ENCODE measurements around the gene COG4.
"Not testable (repeated sequence)": the region's sequence is repeated elsewhere in the genome, so short reads cannot be mapped to it uniquely, and the experiment has no call there.

Gene COG4

GRCh38 chr16:70454222-70455034 is 68.9 kb downstream of the COG4 start, which contains the start of gene FCSK:
TSS of gene FCSK (plus strand) at chr16:70454595. CDS start at chr16:70463191, 8,596 bp downstream.
- DNase-seq (ENCODE audit: low read depth) = peak; percentile 49

- DNase-seq (ENCODE audit: low read depth) = no peak
These were observed 69.5 kb downstream of the COG4 start for GRCh38 chr16:70453892-70454221.

GRCh38 chr16:70453117-70453891 is 70.0 kb downstream of the COG4 start:
- DNase-seq (ENCODE audit: low read depth) = no peak

DNA sequence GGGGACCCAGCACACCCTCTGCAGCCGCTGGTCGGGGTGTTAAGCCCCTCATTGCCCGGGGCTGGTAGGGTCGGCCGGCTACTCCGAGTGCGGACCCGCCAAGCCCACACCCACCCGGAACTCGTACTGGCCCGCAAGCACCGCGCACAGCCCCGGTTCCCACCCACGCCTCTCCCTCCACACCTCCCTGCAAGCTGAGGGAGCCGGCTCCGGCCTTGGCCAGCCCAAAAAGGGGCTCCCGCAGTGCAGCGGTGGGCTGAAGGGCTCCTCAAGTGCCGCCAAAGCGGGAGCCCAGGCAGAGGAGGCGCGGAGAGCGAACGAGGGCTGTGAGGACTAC is 72.4 kb downstream of the COG4 start:
- not testable (repeated sequence) for DNase-seq (ENCODE audit: low read depth)

DNA sequence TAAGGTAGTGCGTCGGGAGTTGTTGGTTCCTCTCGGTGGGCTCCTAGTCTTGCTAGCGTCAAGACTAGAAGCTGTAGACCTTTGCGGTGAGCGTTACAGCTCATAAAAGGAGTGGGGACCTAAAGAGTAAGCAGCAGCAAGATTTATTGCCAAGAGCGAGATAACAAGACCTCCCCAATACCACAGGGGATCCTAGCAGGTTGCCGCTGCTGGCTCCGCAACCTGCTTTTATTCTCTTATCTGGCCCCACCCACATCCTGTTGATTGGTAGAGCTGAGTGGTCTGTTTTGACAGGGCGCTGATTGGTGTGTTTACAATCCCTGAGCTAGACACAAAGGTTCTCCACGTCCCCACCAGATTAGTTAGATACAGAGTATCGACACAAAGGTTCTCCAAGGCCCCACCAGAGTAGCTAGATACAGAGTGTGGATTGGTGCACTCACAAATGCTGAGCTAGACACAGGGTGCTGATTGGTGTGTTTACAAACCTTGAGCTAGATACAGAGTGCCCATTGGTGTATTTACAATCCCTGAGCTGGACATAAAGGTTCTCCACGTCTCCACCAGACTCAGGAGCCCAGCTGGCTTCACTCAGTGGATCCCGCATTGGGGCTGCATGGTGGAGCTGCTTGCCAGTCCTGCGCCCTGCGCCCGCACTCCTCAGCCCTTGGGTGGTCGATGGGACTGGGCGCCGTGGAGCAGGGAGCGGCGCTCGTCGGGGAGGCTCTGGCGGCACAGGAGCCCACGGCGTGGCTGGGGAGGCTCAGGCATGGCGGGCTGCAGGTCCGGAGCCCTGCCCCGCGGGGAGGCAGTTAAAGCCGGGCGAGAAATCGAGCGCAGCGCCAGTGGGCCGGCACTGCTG is 73.0 kb downstream of the COG4 start:
- DNase-seq (ENCODE audit: low read depth) = not testable (repeated sequence)

- DNase-seq (ENCODE audit: low read depth) = no peak
These were observed 75.3 kb downstream of the COG4 start for GRCh38 chr16:70448075-70448474.

DNA sequence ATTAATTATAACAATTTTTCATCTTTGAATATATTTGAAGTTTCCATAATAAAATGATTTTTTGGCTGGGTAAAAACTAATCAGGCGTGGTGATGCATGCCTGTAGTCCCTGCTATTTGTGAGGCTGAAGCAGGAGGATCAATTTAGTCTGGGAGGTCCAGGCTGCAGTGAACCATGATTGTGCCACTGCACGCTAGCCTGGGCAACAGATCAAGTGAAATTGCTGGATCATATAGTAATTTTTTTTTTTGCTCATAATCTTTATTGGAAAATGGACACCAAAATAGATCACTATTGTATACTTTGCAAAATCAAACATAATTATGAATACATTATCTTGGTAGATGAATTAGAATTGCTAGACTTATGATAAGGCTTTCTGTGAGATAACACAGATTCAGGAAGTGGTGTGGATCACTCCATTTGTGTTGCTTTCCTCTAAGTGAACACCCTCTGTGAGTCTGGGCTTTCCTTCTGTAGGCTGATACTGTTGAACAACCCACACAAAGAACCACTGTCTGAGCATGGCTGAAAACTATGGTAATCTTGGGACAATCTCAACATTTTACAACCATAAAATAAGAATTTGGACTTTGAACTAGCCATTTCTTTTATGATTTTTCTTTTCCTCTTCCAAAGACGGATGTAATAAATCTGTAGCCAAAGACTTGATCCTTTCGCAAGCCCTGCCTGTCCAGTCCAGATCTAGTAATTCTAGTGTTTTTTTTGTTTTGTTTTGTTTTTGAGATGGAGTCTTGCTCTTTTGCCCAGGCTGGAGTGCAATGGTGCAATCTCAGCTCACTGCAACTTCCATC is 78.9 kb downstream of the COG4 start:
- no peak for DNase-seq (ENCODE audit: low read depth)

DNA sequence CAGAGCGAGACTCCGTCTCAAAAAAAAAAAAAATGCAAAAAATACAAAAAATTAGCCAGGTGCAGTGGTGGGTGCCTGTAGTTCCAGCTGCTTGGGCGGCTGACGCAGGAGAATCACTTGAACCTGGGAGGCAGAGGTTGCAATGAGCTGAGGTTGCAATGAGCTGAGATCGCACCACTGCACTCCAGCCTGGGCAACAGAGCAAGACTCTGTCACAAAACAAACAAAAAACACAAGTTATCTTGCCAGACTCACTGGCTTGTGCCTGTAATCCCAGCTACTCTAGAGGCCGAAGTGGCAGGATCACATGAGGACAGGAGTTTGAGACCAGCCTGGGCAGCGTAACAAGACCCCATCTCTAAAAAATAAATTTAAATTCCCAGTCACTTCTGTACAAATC is 81.0 kb downstream of the COG4 start:
- DNase-seq (ENCODE audit: low read depth) = no peak

DNA sequence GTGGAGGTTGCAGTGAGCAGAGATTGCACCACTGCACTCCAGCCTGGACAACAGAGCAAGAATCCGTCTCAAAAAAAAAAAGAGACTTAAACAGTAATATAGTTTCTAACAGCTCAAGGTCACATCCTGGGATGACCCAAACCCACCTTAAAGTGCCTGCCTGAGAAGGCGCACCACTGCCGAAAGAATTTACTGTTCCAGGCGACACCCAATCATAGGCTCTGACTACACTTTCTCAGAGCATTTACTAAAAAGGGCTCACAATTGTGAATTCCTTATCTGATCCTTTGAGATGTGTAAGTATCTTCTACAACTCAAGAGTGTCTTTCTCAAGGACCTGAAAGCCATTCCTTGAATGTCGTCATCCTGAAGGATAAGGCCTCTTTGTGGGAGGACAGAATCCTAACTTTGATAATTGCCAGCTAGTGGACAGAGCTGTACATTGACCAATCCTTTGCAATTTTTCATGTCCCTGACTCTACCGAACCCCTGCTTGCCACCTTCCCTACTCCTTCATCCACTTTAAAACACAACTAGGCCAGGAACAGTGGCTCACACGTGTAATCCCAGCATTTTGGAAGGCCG is 81.9 kb downstream of the COG4 start:
- no peak for DNase-seq (ENCODE audit: low read depth)

GRCh38 chr16:70440009-70440692 is 83.2 kb downstream of the COG4 start:
- no peak for DNase-seq (ENCODE audit: low read depth)

DNA sequence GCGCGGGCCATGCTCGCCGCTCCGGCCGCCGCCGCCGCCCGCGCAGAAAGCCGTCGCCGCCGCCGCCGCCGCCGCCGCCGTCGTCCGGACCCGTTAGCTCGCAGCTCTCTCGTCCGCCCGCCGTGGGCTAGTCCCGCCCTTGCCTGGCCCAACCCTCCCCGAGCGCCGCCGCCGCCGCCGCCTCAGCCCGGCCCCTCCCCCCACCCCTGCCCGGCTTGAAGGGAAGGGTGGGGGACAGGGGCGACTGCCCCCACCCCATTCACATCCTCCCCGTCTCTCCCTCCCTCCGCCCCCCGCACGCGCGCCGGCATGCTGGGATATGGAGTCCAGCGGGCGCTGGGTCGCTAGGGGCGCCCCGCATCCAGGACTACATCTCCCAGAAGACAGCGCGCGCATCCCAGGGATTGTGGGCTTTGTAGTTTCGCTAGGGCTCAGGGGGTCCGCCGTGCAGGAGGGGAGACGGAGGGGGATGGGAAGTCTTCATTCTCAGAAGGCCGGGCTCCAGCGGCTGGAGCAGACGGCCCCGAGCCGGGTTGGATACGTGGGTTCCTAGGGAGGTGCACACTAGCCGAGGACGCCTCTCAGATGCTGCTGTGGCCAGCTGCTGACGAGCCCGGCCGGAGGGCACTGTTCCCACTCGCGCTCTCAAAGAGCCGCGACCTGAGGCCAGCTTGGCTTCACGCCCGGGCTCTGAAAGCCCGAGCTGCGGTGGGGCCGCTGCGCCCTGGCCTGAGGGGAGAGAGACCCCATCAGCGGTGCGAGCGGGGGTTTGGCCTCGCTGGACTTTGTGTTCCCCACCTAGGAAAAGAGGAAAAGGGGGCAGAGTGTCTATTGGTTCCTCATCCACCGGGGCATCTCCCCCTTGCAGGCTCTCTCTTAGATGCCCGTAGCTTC is 84.1 kb downstream of the COG4 start, which contains the start of gene ST3GAL2:
Gene ST3GAL2 (minus strand): TSS at position 132 of the 894 bp plus-strand sequence. CDS start 40,570 bp downstream, outside the sequence.
- DNase-seq (ENCODE audit: low read depth) = peak; percentile 93

GRCh38 chr16:70438585-70438968 is 84.8 kb downstream of the COG4 start:
- DNase-seq (ENCODE audit: low read depth) = no peak

DNA sequence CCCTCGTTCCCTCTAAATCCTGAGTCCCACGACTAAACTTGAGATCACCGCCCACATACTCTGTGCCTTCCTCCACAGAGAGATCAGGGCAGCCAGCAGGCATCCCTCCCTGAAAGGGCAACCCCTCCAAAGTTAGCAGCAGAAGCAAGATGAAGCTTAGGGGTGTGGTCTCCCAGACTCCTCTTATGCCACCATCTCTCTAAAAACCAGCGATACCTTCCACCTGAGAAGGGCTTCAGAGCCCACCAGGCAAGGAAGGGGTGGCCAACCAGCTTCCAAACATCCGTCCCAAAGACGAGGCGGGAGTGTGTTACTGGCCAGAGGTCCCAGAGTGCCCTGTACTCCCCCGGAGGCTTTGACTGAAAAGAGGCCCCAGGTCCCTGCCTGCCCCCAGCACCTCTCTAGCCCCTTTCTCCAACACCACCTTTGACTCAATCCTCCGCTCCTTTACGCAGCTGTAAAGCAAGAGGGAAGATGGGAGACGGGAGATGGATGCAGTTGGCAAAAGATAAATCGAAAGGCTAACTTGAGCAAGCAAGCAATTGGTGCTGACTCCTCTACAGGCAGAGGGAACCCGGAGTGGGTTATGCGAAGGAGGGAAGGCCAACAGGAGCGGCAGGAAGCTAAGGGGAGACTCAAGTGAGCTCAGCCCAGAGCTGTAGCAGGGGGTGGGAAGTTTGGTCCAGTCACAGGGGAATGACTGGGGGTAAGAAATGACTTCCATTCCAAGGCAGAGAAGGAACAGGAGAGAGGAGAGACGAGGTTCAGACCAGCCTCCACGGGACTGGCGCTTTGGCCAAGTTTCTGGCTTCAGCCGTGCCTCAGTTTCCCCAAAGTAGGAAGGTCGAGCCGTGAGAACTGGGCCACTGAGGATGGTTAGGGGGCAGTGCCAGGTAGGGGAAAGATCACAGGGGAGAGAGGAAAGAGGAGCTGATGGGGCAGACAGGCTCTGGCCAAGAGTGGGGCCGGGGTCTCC is 85.5 kb downstream of the COG4 start:
- DNase-seq (ENCODE audit: low read depth) = no peak

- DNase-seq (ENCODE audit: low read depth) = no peak
These were observed 86.3 kb downstream of the COG4 start for GRCh38 chr16:70437017-70437581.

GRCh38 chr16:70434484-70435260 is 88.7 kb downstream of the COG4 start:
- no peak for DNase-seq (ENCODE audit: low read depth)

DNA sequence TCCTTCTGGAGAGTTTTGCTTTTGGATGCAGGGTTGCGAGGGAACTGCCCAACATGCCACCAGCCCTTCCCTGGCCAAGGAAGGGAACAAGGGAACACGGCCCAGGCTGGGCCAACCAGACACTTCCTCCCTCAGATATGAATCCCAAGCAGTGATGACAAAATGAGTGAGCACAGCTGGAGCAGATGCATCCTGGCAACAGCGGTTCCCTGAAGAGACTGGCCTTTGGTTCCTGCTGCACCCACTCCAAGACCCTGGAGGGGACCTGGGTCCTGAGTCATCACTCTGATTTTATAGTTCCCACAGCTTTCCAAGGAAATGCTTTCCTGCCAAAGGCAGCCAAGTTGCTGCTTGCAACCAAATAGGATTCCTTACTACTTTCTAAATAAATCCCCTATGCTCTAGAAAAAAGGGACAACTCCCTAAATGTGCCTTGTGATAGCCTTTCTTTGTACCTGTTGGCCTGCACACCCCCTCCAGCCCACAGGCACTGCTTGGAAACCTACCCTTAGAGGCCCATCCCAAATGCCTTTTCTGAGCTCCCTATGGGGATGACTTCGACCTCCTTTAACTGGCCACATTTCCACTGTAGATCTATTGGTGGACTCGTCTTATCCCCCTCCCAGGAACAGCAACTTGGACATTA is 89.8 kb downstream of the COG4 start:
- no peak for DNase-seq (ENCODE audit: low read depth)
